Stimulated activated CD4-positive, alpha-beta T cell treated with anti-CD3 and anti-CD28 coated beads, TNF-alpha, amount 100 ng/mL, for 1 hour (primary cell): ENCODE measurements around the gene NAV2.

Experiments used
- DNase-seq, 3 donors: peaks; one replicate each; pipeline ENCODE4 v3.0.0-alpha.2; 2020; ENCODE audit warnings: low read depth in 3 of 3, low spot score in 1 of 3

Gene NAV2

GRCh38 chr11:19853016-19853415, 140.4 kb downstream of the NAV2 start:
- DNase-seq = no peak

- DNase-seq = no peak
These were observed 141.3 kb downstream of the NAV2 start for GRCh38 chr11:19853920-19854319.

GRCh38 chr11:19861171-19861570, 148.5 kb downstream of the NAV2 start:
- DNase-seq = no peak

- DNase-seq = no peak
These were observed 149.5 kb downstream of the NAV2 start for GRCh38 chr11:19862091-19862490.

- no peak for DNase-seq
These were observed 151.8 kb downstream of the NAV2 start for GRCh38 chr11:19864141-19865140.

- DNase-seq = no peak
These were observed 153.4 kb downstream of the NAV2 start for GRCh38 chr11:19866037-19866436.

- DNase-seq = no peak
These were observed 153.9 kb downstream of the NAV2 start for GRCh38 chr11:19866521-19866920.

GRCh38 chr11:19867064-19867463, 154.4 kb downstream of the NAV2 start:
- DNase-seq = no peak

- DNase-seq = no peak
These were observed 155.7 kb downstream of the NAV2 start for GRCh38 chr11:19868281-19868821.

GRCh38 chr11:19868871-19869270, 156.2 kb downstream of the NAV2 start:
- DNase-seq = no peak

GRCh38 chr11:19869466-19869865, 156.8 kb downstream of the NAV2 start:
- DNase-seq = no peak

GRCh38 chr11:19869946-19870589, 157.4 kb downstream of the NAV2 start:
- no peak for DNase-seq

- no peak for DNase-seq
These were observed 158.9 kb downstream of the NAV2 start for GRCh38 chr11:19871531-19871930.

- no peak for DNase-seq
These were observed 160.0 kb downstream of the NAV2 start for GRCh38 chr11:19872512-19873145.

GRCh38 chr11:19873730-19874129, 161.1 kb downstream of the NAV2 start:
- DNase-seq = no peak

GRCh38 chr11:19874266-19874665, 161.6 kb downstream of the NAV2 start:
- DNase-seq = no peak

GRCh38 chr11:19876750-19877149, 164.1 kb downstream of the NAV2 start:
- DNase-seq = no peak

- no peak for DNase-seq
These were observed 165.9 kb downstream of the NAV2 start for GRCh38 chr11:19878520-19878919.

- no peak for DNase-seq
These were observed 166.9 kb downstream of the NAV2 start for GRCh38 chr11:19879307-19880087.

GRCh38 chr11:19880088-19880345, 167.4 kb downstream of the NAV2 start:
- DNase-seq = no peak

GRCh38 chr11:19881177-19881576, 168.5 kb downstream of the NAV2 start:
- DNase-seq = no peak
